Hematopoietic multipotent progenitor cell treated with erythropoietin and hydrocortisone succinate and interleukin-3 and kit ligand, for 6 days (in vitro differentiated cells): Measurements from ENCODE around the gene INSRR.
A peak's percentile ranks its signal among the peaks of the same experiment; 100 is the strongest.

Experiments used
- DNase-seq: peaks from one replicate; pipeline ENCODE4 v3.0.0-alpha.2; 2015

INSRR gene

DNA sequence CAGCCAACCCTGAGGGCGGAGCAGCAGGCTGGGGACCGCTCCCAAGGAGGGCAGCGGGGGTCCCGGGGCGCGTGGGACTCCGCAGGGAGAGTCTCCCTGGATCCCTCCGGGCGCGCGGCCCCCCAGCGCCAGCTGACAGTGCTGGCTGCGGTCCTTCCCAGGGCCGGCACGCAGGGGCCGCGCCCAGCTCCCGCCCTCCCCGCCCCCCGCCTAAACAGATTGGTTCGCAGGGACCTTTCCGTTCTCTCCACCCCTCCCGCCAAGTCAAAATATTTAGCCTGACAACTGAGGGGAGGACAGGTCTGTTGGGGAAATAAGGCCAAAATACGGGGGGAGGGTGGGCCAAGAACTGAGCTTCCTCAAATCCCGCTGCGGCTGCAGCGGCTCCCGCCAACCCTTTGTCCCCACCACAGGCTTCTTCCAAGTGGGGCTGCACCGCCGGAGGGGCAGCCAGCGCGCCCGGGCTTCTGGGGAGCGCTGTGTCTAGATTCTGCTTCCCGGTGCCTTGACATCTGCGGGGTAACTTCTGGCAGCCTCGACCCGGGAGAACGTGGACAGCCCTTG is at the start of gene INSRR:
INSRR (minus strand) TSS at position 159 of the 564 bp plus-strand sequence. CDS start 496 bp downstream, outside the sequence.
- DNase-seq = peak; percentile 49

GRCh38 chr1:156908541-156908940 is 49.6 kb upstream of the INSRR start:
- DNase-seq = no peak

GRCh38 chr1:156906206-156906906 is 47.4 kb upstream of the INSRR start:
- no peak for DNase-seq

- no peak for DNase-seq
Measured at GRCh38 chr1:156905651-156906050, 46.7 kb upstream of the INSRR start.

- DNase-seq = no peak
Measured at GRCh38 chr1:156905176-156905575, 46.3 kb upstream of the INSRR start.

DNA sequence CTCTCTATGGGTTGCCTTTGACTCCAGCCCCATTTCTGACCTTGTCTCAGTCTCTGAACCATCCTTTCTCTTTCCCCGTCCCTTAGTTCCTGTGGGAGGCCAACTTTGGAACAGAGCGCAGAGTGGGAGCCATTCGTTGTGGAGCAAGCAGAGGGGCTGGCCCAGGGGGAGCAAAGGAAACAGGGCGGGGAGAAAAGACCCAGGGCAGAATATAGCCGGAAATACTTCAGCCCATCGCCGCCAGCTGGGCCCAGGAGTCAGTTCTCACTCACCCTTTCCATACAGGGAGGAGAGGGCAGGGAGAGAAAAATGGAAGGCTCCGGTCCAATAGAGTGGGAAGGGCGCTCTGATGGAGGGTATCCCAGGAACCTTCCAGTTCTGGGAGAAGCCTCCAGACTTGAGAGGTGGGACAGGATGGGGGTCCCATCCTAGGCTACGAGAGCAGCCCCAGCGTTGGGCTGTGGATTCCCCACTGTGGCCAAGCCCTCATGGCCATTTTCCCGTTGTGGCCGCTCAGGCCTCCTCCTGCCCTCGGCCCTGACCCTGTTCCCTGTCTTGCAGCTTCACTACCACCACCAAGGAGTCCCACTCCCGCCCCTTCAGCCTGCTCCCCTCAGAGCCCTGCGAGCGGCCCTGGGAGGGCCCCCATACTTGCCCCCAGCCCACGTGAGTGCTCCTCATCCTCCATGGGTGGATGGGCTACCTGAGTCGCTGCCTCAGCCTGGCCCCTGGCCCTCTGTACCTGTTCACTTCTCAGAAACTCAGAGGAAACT is 45.5 kb upstream of the INSRR start:
- DNase-seq = no peak

GRCh38 chr1:156903328-156904091 is 44.6 kb upstream of the INSRR start:
- DNase-seq = no peak

DNA sequence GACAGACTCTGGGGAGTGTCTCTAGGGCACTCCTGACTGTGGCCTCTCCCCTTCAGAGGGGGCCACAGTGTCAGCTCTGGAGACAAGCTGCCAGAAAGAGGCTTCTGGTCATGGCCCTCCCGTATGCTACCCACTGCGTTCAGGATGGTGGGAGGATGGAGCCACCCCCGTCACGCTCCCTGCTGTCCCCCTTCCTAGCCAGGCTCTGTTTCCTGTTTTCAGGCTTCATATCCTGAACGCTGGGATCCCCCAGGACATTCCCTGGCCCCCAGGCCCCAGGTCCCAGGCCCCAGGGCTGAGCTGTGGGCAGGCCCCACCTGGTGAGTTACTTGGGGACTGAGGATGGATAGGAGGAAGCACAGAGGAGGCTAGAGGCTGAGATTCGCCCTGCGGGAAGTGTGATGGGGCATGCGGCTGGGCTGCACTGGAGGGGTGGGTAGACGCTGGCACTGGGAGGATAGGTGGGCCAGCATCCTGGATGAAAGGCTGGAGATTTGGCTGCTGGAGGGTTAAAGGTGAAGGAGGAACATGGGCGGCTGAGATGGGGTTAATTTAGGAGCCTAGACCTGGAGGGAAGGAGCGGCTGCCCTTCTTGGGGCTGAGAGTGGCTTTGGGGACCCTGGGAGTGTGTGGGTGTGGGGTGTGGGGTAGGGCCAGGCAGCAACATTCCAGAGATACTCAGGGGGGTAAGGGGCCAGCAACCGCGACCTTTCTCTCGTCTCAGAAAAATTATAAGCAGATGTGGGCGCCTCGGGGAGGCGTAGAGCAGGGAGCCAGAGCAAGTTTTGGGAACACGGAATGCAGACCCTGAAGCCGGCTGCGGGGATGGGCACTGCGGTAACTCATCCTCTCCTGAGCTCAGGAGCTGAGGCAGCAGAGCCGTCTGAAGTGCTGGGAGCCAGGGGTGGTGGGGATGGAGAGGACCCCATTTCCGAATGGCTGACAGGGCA is 43.3 kb upstream of the INSRR start:
- no peak for DNase-seq

DNA sequence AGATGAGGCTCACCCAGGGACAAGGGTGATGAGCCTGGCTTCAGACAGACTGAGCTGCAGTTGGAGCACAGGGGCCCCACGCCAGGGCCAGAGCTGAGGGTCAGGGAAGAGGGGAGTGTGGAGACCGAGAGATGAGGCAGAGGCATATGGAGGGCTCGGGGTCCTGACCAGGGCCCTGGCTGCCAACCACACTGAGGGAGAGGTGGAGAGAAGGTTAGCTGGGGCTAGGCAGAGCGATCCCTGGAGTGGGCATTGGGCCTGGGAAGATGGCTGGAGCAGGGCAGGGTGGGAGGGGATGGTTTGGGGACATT is 42.6 kb upstream of the INSRR start:
- DNase-seq = no peak

DNA sequence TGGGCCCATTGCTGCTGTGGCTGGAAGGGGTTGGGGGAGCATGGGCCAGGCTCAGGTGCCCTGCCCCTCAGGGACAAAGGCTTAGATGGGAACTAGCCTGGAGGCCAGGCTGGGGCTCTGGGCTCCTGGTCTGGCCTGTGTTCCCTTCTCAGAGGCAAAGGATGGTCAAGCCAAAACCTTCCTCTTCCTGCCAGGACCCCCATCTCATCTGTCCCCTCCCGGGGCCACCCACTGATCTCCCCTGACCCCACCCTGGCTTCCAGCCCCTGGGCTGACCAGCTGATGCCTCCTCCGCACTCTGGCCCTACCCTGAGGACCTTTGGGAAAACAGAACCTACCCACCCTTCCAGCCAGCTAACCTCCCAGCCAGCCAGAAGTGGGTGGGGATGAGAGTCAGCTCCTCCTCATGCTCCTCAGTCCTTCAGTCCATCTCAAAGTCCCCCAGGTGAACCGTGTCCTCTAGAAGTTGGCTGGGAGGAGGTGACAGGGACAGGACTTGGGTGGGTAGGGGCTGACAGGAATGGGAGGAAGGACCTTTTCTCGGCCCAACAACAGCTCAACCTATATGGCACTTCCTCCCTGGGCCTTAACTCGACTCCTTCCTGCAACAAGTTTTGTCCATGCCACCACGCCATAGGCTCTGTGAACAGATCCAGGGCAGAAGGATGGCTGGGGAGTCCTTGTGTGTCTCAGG is 42.1 kb upstream of the INSRR start:
- no peak for DNase-seq

GRCh38 chr1:156899956-156900718 is 41.2 kb upstream of the INSRR start:
- no peak for DNase-seq

DNA sequence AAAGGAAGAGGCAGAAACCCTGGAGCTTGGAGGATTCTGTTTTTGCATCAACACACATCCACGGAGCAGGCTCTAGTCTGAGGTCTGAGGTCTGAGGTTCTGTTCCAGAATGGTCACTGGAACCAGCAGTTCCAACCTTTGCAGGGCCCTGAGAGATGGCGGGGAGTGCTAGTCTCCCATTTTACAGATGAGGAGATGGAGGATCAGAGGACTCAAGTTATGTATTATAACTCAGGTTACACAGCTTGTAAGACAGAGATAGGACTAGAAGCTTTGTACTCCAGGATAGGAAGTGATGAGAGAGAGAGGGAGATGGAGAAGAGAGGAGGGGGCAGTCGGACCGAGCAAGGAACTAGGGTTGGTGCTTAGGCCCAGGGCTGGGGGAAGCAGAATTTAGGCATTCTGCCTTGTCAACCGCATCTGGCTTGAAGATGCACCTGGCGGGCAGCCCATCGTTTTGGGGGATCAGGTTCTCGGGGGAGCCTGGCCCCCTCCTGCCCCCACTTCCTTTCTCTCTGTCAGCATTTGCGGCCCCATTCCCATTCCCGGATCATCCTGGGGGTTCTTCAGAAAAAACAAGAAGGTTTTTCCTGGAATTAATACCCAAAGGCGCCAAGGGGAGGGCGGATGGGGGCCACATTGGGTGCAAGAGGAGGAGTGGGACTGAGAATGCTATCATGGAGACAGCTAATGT is 40.2 kb upstream of the INSRR start:
- DNase-seq = no peak

- DNase-seq = peak; percentile 64
Measured at GRCh38 chr1:156898161-156898566, 39.2 kb upstream of the INSRR start.

DNA sequence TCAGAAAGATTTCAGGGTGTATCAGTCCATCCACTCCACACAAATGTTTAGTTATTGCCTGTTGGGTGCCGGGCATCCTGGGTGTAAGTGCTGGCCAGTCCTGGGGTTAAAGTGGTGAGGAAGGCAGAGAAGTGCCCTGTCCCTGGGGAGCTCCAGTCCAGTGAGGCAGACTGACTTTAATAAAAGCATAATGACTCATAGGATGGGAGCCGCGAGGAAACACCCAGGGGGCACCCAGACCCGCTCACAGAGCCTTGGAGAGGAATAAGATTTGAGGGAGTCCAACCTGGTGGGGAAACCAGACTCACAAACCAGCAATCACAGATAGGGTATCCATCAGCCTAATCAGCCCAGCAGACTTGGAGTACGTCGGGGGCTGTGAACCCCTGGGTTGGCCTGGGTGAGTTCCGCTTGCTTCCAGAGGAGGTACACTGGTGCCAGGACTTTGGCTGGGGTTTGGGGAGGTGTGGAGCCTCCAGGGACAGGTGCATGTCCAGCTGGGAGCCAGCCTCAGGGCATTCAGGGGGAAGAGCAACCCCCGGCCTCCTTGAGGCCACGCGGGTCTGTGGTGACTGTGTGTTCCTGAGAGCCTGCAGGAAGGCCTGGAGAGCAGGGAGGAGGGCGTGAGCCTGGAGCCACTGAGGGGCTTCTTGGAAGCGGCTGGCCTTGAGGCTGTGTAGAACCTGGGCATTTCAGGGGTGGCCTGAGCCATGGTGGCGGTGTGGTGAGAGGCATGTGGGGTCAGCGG is 38.3 kb upstream of the INSRR start:
- no peak for DNase-seq

- DNase-seq = no peak
Measured at GRCh38 chr1:156896490-156897033, 37.6 kb upstream of the INSRR start.

DNA sequence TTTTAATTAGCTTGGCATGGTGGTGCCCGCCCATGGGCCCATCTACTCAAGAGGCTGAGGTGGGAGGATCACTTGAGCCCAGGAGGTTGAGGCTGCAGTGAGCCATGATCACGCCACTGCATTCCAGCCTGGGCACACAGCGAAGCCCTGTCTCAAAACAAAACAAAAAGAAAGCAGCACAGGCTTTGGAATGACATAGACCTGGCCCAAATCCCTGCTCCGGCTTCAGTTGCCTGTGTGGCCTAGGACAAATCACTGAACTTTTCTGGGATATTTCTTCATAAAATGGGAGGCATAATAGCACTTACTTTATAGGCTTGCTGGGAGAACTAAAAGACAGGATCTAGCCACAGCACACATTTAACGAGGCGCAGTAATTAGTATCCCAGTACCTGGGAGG is 37.0 kb upstream of the INSRR start:
- no peak for DNase-seq

GRCh38 chr1:156895455-156895812 is 36.5 kb upstream of the INSRR start:
- DNase-seq = peak; percentile 55

GRCh38 chr1:156894711-156895454 is 36.0 kb upstream of the INSRR start:
- peak; percentile 96 for DNase-seq
